A549 (cell line): Measurements from ENCODE around the gene LHX4.

Source experiments
- JUN ChIP-seq, 2 experiments: fragments of >200 bp; sonication (Bioruptor Twin); formaldehyde crosslinking; IDR thresholded peaks; 2 replicates in 1 of 2; 3 replicates in 1 of 2; pipeline ENCODE4 v1.6.1; 2016 to 2017
- POLR2A ChIP-seq: IDR thresholded peaks from 2 replicates; pipeline ENCODE4 v1.6.1; 2012; ENCODE audit warnings: mild to moderate bottlenecking, low read length
- RAD21 ChIP-seq, 2 experiments: fragments of >200 bp in 1 of 2; sonication (Bioruptor Twin) in 1 of 2; formaldehyde crosslinking in 1 of 2; IDR thresholded peaks in 1 of 2; conservative IDR thresholded peaks in 1 of 2; 2 replicates in 1 of 2; 3 replicates in 1 of 2; pipeline ENCODE4 v1.6.1; 2012 to 2018; ENCODE audit warnings: inconsistent platforms in 1 of 2
- ZFP36 ChIP-seq: fragments of 450-650 bp; IDR thresholded peaks from 2 replicates; pipeline ENCODE4 v1.6.1; 2014; ENCODE audit warnings: borderline replicate concordance; ENCODE audit not compliant: partially characterized antibody
- TF ChIP-seq, protein P1 (sequence below): fragments of >200 bp; sonication (Bioruptor Twin); formaldehyde crosslinking; IDR thresholded peaks from 3 replicates; pipeline ENCODE4 v1.5.1; 2016
- TF ChIP-seq, protein P2 (sequence below): fragments of 250-450 bp; sonication (Bioruptor Pico); IDR thresholded peaks from 2 replicates; pipeline ENCODE4 v1.5.0; 2021; ENCODE audit warnings: mild to moderate bottlenecking, moderate library complexity, borderline replicate concordance

DNA sequence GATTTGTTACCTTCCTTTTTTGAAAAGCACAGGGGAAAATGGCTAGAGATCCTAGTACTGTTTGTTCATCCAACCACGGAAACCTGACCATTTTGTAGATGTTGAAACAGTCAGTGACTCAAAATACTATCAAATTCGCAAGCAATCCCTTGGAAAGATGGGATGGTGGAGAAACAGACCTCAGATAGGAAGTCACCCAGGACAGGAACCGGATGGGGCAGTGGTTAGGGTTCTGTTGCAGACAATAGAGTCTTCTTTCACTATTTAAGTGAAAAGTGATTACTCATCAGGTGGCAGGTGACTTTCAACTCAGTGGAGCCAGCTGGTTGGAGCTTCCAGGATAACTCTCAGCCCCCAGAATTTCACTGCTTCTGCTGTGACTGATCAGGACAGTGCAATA, 17.0 kb downstream of the LHX4 start:
- TF ChIP-seq, protein P1, sequence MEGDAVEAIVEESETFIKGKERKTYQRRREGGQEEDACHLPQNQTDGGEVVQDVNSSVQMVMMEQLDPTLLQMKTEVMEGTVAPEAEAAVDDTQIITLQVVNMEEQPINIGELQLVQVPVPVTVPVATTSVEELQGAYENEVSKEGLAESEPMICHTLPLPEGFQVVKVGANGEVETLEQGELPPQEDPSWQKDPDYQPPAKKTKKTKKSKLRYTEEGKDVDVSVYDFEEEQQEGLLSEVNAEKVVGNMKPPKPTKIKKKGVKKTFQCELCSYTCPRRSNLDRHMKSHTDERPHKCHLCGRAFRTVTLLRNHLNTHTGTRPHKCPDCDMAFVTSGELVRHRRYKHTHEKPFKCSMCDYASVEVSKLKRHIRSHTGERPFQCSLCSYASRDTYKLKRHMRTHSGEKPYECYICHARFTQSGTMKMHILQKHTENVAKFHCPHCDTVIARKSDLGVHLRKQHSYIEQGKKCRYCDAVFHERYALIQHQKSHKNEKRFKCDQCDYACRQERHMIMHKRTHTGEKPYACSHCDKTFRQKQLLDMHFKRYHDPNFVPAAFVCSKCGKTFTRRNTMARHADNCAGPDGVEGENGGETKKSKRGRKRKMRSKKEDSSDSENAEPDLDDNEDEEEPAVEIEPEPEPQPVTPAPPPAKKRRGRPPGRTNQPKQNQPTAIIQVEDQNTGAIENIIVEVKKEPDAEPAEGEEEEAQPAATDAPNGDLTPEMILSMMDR: no peak
- TF ChIP-seq ZFP36 (no peak), JUN (IDR thresholded peaks at IDR 0.05) (no peak), RAD21 (conservative IDR thresholded peaks at IDR 0.05 in 1 of 2, IDR thresholded peaks at IDR 0.05 in 1 of 2) (no peak), POLR2A (no peak)
- TF ChIP-seq, protein P2, sequence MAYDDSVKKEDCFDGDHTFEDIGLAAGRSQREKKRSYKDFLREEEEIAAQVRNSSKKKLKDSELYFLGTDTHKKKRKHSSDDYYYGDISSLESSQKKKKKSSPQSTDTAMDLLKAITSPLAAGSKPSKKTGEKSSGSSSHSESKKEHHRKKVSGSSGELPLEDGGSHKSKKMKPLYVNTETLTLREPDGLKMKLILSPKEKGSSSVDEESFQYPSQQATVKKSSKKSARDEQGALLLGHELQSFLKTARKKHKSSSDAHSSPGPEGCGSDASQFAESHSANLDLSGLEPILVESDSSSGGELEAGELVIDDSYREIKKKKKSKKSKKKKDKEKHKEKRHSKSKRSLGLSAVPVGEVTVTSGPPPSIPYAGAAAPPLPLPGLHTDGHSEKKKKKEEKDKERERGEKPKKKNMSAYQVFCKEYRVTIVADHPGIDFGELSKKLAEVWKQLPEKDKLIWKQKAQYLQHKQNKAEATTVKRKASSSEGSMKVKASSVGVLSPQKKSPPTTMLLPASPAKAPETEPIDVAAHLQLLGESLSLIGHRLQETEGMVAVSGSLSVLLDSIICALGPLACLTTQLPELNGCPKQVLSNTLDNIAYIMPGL (CRISPR knock-in tag): no peak
